Measurements from ENCODE around the gene GOLGA6L1. TPM values are rescaled to one million over a fixed set of nuclear protein-coding genes. Genes with fewer than 3 reads are reported as not detected.
"Not testable (repeated sequence)": the region's sequence is repeated elsewhere in the genome, so short reads cannot be mapped to it uniquely, and the experiment has no call there.

The GOLGA6L1 gene, protein sequence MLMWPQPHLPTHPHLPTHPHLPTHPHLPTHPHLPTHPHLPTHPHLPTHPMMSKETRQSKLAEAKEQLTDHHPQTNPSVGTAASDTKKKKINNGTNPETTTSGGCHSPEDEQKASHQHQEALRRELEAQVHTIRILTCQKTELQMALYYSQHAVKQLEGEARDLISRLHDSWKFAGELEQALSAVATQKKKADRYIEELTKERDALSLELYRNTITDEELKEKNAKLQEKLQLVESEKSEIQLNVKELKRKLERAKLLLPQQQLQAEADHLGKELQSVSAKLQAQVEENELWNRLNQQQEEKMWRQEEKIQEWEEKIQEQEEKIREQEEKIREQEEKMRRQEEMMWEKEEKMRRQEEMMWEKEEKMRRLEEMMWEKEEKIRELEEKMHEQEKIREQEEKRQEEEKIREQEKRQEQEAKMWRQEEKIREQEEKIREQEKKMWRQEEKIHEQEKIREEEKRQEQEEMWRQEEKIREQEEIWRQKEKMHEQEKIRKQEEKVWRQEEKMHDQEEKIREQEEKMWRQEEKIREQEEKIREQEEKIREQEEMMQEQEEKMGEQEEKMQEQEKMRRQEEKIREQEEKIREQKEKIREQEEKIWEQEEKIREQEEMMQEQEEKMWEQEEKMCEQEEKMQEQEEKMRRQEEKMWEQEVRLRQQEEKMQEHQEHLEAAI
- total RNA-seq, result not detected

- DNase-seq (ENCODE audit: low spot score), result not testable (repeated sequence)
Observed at GRCh38 chr15:23136722-23137121, at the start of gene GOLGA6L1. Gene GOLGA6L1, minus strand, starts transcription at chr15:23136822. Its CDS starts 91 bp downstream, at chr15:23136731.

- DNase-seq (ENCODE audit: low spot score), result not testable (repeated sequence)
Observed at GRCh38 chr15:23181201-23181600, 44.6 kb upstream of the GOLGA6L1 start.

DNA sequence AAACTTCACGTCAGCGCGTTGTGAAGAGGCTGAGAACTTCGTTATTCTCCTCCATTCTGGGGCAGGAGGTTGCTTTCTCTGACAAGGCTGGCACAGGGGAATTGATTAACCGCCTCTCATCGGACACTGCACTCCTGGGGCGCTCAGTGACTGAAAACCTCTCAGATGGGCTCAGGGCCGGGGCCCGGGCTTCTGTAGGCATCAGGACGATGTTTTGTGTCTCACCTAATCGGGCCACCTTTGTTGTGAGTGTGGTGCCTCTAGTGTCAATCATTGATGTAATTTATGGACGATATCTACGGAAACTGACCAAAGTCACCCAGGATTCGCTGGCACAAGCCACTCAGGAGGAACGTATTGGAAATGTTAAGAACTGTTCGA lies 43.9 kb upstream of the GOLGA6L1 start:
- DNase-seq (ENCODE audit: low spot score), result not testable (repeated sequence)

DNA sequence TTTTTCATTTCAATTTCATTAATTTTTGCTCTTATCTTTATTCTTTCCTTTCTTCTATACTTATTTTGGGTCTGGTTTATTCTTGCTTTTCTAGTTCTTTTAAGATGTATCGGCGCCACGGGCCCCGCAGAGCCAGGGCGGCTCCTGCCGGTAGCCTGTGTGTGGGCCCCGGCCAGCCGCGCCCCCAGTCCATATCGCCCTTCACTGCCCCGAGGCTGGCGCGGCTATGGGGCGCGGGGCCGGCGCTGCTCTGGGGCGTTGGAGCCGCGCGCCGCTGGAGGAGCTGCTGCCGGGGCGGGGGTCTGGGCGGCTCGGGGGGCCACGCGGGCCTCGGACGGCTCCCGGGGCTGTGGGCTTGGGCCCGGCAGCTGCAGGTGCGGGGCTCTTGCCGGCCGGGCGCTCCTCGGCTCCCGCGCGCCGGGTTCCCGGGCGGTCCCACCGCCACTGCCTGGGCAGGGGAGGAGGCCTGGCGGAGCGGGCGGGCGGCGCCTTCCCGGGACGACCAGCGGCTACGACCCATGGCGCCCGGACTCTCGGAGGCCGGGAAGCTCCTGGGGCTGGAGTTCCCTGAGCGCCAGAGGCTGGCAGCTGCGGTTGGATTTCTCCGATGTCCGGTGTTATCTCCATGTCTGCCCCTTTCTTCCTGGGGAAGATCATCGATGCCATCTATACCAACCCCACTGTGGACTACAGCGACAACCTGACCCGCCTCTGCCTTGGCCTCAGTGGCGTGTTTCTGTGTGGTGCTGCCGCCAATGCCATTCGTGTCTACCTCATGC lies 43.3 kb upstream of the GOLGA6L1 start:
- DNase-seq (ENCODE audit: low spot score), result not testable (repeated sequence)

DNA sequence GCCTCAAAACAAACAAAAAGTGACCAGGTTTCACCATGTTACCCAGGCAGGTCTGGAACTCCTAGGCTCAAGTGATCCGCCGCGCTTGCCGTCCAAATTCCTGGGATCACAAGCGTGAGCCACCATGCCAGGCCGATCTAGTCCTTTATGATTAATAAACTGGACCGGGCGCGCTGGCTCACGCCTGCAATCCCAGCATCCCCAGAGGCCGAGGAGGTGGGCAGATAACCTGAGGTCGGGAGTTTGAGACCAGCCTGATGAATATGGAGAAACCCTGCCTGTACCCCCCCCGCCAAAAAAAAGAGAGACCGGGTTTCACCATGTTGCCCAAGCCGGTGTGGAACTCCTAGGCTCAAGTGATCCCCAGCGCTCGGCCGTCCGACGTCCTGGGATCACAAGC lies 40.1 kb upstream of the GOLGA6L1 start:
- DNase-seq (ENCODE audit: low spot score), result not testable (repeated sequence)

GRCh38 chr15:23175606-23176005 lies 39.0 kb upstream of the GOLGA6L1 start:
- DNase-seq (ENCODE audit: low spot score), result not testable (repeated sequence)

DNA sequence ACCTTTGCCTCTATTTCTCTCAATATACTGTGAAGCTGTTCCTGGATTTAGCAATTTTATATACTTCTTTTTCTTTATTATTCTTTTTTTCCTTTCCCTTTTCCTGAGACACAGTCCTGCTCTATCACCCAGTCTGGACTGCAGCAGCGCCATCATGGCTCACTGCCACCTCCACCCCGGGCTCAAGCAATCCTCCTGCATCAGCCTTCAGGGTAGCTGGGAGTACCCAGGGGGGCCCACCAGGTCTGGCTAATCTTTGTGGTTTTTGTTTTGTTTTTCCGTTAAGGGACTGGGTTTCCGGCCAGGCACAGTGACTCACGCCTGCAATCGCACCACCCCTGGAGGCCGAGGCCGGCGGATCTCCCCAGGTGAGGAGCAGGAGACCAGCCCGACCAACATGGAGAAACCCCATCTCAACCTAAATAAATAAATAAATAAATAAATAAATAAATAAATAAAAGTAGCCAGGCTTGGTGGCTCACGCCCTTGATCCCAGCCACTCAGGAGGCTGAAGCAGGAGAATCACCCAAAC lies 38.1 kb upstream of the GOLGA6L1 start:
- not testable (repeated sequence) for DNase-seq (ENCODE audit: low spot score)

DNA sequence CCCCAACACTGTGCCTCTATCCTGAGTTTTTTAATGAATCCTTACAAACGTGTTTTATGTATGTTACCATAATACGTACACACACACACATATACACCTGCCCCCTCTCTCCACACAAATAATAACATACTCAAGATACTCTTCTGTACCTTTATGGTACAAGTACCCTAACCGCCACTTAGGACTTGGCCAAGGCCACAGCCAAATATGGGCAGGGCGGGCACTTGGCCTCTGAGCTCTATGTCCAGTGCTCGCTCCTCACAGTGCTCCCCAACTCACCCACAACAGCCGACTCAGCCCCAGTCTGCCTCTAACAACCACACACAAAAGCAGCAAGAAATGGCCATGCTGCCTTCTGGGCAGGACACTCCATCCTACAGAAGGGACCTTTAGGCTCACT lies 3.8 kb downstream of the GOLGA6L1 start:
- not testable (repeated sequence) for DNase-seq (ENCODE audit: low spot score)

- DNase-seq (ENCODE audit: low spot score), result no peak
Observed at GRCh38 chr15:23118208-23118607, 18.4 kb downstream of the GOLGA6L1 start.

GRCh38 chr15:23095796-23096195 lies 40.8 kb downstream of the GOLGA6L1 start:
- DNase-seq (ENCODE audit: low spot score), result no peak

DNA sequence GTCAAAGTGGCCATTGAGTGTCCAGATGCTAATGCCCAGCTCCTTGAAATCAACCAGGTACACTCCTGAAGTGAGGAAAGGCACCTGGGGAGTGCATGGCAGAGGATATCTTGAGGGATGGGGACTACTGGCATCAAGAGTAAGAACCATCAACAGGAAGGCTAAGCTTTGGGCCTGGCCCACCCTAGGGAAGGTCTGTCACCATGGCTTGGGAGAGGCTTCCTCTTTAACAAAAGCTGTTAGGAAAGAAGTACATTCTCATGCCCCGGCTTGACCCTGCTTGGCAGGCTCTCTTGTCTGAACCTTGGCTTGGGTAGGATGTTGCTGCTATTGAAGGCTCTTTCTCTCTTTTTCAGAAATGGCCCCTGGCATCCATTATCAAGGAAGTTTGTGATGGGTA lies 53.5 kb downstream of the GOLGA6L1 start:
- no peak for DNase-seq (ENCODE audit: low spot score)

DNA sequence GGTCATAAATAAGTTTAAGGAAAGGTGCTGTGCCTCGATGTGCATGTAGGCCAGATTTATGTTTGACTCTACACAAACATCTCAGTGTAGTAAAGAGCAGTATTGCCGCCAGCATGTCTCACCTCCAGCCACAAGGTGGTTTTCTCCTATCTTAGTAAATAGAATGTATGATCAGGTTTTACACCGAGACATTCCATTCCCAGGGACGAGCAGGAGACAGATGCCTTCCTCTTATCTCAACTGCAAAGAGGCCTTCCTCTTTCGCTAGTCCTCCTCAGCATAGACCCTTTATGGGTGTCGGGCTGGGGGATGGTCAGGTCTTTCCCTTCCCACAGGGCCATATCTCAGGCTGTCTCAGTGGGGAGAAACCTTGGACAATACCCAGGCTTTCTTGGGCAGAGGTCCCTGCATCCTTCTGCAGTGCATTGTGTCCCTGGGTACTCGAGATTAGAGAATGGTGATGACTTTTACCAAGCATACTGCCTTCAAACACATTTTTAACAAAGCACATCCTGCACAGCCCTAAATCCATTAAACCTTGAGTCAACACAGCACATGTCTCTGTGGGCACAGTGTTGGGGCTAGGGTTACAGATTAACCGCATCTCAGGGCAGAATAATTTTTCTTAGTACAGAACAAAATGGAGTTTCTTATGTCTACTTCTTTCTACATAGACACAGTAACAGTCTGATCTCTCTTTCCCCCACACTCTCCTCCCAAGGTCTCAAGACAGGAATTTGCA lies 54.5 kb downstream of the GOLGA6L1 start:
- not testable (repeated sequence) for DNase-seq (ENCODE audit: low spot score)

DNA sequence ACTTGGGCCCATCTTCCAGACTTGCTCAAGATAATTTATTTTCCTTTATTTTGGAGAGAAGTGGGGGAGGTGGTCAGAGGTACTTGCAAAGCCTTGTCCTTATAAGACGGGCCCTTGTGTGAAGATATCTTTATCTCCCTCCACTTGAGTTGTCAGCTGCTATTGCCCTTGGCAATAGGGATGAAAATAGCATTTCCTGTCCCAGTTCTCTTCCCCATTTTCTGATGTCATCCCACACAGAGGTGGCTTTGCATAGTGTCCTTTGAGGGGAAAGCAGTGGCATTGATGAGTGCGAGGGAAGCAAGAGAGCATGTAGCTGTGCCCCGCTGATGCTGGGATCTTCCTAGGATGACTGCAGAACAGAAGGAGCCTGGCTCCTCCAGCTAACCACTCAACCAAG lies 55.4 kb downstream of the GOLGA6L1 start:
- no peak for DNase-seq (ENCODE audit: low spot score)

DNA sequence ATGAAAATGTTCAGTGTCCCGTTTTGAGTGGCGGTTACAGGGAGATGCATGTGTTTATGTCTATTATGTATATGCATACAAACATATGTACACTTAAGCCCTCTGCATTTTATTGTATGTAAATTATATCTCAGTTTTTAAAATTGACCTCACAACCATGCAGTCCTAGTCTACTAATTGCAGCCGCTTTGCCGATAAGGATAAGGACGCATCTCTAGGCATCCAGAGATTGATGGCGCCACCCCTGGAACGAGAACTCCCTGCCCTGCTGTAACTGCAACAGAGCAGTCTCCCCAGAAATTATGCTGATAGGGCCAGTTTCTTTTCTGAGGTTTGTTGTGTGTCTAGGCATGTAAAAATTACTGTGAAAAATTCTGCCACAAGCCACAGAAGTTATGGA lies 56.9 kb downstream of the GOLGA6L1 start:
- DNase-seq (ENCODE audit: low spot score), result no peak

Other genes starting within 250 kb of the GOLGA6L1 start
- gene CYFIP1, start 156.5 kb downstream of the GOLGA6L1 start, total RNA-seq, result 127 TPM
- 10.2 TPM for gene TUBGCP5, start 97.3 kb downstream of the GOLGA6L1 start, total RNA-seq
- not detected for gene GOLGA6L26, start 197.4 kb upstream of the GOLGA6L1 start, total RNA-seq
- gene GOLGA8S, start 217.9 kb upstream of the GOLGA6L1 start, total RNA-seq, result 0.29 TPM

Data from mucosa of gallbladder (tissue), 1 donor.